HuH-7 (cell line): ENCODE measurements around the gene VEZT.

Experiments used
- DNase-seq: peaks from one replicate; pipeline ENCODE4 v3.0.0; 2011; ENCODE audit warnings: low spot score

Gene VEZT

DNA sequence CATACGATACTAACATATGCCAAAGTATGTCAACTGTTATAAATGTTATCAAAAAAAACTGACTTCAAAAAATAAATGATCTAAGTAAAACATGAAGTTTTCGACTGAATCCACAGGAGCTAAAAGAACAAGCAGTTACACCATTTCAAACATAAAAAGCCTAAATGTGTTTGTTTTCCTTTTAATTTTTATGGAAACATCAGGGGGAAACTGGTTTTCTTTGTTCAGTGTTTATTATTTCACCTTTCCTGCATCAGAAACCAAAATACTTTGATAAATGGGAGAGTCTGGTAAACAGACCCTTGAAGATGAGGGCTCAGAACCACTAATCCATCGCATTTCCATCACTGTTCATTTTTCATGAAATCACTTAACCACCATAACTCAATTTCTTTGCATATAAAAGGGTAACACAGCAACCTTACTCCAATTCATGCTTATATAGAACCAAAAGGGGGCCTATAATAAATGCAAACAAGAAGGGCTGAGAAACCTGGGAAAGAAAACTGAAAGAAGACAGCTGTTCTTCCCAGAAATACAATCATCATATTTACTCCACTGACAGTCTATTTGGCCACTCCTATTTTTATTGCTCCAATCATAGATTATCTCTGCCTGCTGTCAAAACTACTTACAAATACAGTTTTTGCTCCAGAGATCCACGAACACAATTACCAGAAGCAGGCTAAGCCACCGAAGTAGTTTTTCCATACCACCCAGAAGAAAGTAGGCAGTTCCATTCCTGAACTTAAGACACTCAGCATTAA lies 17.3 kb upstream of the VEZT start:
- no peak for DNase-seq

GRCh38 chr12:95201056-95201670 lies 16.4 kb upstream of the VEZT start:
- DNase-seq = no peak

DNA sequence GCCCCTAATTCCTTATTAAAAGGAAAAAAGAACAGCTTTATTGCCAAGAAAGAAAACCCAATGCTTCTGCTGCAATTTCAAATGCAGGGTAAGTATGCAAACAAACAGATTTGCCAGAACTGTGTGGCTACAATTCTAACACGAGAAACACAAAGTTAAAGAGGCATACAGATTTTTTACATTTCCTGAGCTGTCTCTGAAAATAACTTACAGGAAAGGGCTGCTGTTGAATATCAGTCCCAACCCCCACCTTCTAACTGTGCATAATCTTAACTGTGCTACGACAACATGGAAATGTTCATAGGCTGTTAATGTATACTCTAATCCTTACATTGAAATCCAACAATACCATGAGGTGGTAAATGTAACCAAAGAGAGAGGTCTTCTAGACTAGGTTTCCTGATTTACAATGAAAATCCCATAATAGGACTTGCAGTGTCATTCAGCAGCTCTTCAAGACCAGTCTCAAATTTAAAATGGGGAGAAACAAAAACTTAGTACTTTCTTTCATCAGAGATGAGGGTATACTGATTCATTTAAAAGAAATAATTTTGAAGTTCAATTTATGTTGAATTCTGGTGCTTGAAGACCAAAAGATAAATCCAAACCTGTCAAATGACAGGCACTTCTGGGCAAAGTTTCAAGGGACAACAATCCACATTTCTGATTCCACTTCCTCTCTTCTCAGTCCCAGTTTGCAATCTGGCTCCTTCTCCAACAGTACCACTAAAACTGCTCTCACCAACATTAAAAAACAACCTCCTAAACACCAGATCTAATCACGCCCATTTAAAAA lies 14.7 kb upstream of the VEZT start:
- no peak for DNase-seq

GRCh38 chr12:95203487-95204030 lies 14.0 kb upstream of the VEZT start:
- no peak for DNase-seq

GRCh38 chr12:95204141-95204866 lies 13.3 kb upstream of the VEZT start:
- no peak for DNase-seq

DNA sequence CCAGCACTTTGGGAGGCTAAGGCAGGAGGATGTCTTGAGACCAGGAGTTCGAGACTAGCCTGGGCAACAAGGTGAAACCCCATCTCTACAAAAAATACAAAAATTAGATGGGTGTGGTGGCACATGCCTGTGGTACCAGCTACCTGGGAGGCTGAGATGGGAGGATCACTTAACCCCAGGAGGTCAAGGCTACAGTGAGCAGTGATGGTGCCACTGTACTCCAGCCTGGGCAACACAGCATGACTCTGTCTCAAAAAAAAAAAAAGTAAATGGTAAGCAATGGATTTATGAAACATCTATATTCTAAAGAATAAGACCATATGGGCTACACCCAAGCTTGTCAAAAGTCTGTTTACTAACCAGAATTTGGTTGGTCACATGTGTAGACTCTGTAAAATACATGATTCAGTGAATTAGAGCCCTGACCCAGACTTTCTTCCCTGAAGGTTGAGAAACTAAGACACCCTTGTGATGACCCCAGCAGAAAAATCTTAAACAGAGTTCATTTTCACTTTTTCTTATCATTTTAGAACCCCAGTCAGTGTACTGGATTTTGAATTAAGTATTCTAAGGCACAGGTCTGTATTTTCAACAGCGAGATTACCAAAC lies 12.5 kb upstream of the VEZT start:
- no peak for DNase-seq

DNA sequence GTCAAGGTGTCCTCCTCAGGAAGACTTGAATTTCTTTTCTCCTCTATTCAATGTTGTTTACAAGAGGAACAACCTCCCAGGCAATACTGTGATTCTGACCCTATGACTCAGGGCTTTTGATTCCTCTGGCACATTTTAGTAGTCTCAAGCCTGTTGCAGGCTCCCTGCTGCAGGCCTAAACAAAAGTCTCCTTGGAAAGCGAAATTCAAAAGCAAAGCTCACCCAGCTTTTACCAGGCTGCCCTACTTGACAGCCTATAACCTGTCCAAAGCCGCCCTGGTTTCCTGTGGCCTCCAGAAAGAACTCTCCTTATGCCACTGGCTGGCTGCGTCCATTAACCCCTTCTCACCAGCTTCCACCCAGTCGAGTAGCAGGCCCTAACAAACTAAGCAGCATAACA lies 11.9 kb upstream of the VEZT start:
- no peak for DNase-seq

DNA sequence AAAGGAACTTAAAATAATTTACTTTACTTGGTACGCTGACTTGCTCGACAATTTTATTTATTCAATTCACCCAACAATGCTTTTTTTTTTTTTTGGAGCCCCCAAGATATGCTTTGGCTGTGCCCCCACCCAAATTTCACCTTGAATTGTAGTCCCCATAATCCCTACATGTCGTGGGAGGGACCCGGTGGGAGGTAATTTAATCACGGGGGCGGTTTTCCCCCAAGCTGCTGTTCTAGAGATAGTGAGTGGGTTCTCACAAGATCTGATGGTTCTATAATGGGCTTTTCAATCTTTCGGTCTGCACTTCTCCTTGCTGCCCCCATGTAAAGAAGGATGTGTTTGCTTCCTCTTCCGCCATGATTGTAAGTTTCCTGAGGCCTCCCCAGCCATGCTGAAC lies 10.7 kb upstream of the VEZT start:
- DNase-seq = no peak

GRCh38 chr12:95207407-95207806 lies 10.2 kb upstream of the VEZT start:
- DNase-seq = no peak

DNA sequence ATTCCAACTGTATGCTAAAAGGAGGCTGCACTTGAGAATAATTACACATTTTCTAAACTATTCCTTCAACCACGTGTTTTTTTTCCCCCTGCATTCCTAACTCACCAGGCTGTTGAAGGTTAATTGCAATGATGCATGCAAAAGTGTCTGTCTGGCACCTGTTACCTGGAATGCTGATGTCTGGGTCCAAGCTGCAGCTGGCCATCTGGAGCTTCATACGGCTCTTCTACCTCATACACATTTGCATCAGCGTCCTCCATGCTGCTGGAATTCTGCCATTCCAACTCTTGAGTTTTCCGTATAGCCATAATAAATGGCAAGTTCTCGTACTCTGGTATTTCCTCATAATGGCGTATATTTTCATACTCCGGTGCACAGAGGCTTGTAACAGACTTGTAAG lies 8.9 kb upstream of the VEZT start:
- DNase-seq = no peak

GRCh38 chr12:95212586-95212985 lies 5.0 kb upstream of the VEZT start:
- DNase-seq = no peak

GRCh38 chr12:95213119-95213518 lies 4.5 kb upstream of the VEZT start:
- DNase-seq = no peak

DNA sequence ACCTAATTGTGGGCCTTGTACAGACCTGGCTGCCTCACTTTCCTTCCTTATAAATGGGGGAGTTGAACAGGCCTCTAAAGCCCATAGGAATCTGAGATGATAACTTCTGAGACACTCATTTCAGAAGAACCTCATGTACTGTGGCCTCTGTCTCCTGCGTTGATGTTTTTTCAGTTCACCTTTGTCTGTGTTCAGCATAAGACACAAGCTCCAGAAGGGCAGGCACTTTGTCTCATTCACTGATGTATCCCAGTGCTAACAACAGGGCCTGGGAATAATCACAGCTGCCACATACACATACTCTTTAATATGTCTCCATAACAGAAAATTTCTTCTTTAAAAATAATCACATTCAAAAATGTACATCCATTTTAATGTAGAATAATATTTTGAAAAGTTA lies 3.7 kb upstream of the VEZT start:
- no peak for DNase-seq

GRCh38 chr12:95214466-95214865 lies 3.1 kb upstream of the VEZT start:
- DNase-seq = no peak

DNA sequence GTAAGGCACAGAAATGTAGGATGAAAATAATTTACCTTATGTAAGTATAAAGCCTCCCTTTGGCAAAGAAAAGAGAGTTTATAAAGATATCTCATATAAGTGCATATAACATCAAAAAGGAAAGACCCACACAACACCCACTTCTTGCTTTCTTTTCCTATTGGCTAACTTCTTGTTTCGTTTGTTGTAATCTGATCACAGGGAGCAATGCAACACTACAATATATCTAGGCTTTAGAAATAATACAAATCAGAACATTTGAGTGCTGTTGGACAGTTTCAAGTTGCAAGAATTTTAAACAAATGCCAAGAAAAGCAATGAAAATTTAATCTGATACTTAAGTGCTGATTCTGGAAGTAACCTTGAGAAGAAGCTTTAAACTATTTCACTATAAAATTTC lies 1.7 kb upstream of the VEZT start:
- peak; percentile 37 for DNase-seq

DNA sequence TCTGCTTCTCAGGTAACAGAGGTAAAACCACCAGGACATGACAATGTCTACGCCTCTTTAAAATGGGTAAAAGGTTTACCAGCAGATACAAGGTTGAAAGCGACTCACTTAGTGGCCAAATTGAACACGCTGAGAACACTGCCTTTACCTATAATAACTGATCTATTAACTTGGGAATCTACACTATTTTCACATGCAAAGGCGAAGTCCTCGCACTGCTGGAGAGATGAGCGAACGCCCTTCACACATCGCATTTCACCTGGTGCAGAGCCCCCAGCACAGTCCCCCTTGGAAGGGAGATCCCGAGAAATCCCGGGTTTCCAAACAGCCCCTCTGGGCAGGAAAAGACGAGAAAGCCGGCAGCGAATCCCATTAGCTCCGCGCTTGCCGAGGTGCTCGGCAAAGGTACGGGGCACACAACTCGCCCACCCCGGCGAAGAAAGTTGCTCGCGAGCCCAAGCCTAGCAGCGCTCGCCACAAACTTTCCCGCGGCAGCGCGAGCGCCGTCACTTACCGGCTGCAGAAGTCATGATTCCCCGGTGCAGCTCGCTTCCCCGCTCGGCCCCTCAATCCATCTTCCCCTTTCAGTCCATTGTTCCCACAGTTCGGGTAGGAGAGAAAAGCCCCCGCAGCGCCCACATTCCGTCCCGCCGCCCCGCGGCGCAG lies 763 bp upstream of the VEZT start:
- DNase-seq = peak; percentile 34

DNA sequence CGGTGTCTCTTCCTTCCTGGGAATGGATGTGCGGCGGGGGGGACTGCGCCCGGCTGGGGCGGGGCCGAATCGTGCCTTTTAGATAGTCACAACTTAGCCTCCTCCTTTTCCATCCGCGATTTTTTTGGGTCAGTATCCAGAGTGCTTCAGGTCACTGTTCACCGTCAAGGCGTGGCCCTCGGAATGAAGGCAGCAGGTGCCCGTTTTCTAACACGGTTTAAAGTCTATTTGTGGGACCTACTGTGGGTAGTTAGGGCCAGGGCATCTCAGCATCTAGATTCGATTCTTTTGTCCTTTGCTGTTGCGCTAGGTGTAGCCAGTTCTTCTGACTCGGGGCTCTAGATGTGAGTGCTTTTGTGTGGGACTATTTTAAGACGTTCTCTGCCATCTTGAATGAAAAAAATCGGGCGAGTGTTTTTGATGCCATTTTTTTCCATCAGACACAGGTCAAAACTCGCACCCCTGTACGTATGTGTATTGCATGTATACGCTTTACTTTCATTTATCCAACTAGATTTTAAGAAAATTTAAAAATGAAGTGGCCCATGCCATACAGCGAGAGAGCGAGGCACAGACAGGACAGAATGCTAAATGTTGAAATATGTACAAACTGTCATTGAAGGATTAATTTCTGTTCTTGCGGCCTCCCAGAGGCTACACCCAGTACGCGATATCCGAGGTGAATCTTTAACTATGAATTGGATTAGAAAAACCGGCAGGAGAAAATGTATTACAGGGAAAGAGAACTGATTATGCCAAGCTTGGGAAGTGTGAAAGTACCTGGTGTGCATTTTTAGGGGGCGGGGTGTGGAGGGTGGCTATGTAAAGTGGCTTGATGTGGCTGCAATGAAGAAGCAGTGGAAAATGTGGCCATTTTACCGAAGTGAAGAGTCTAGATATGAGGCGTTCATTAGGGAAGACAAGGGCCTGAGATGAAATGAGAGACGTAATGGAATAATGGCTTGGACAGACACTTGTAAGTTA lies 835 bp downstream of the VEZT start:
- DNase-seq = no peak

DNA sequence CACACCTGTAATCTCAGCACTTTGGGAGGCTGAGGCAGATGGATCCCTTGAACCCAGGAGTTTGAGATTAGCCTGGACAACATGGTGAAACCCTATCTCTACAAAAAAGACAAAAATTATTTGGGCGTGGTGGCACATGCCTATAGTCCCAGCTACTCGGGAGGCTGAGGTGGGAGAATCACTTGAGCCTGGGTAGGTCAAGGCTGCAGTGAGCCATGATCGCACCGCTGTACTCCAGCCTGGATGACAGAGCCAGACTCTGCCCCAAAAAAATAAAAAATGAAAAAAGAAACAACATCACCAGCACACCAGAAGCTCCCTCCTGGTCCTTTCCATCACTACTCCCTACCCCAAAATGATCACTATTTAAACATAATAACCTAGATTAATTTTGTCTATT lies 2.6 kb downstream of the VEZT start:
- no peak for DNase-seq

- no peak for DNase-seq
Observed at GRCh38 chr12:95220726-95221125, 3.1 kb downstream of the VEZT start.
